ENCODE data around the gene CFAP65.

Gene CFAP65

DNA sequence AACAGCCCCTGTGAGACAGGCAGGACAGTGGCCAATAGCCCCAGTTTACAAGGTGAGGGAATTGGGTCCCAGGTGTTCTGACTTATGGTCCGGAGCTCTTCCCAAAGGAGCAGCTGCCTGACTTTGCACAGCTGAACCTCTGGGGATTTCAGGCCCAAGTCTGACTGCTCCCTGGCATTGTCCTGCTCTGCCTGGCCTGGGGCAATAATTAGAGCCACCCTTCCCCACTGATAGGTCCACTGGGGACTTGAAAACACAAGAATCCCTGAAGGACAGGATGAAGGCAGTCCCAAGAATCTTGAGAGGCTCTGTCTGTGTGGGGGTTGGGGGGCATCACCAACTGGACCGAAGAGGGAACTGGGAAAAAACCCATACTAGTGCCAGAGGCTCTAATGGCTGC, 52.7 kb downstream of the CFAP65 start:
- Histone ChIP-seq H3K4me1 (ENCODE audit: control insufficient read depth, insufficient read depth, low read length) (no peaks in the 10 kb centered on the region), H3K36me3 (ENCODE audit: control insufficient read depth, insufficient read depth, low read length) (no peaks in the 10 kb centered on the region), H3K27me3 (ENCODE audit: control insufficient read depth, insufficient read depth, low read length) (peaks cover 78% of the 10 kb centered on the region), H3K4me3 (ENCODE audit: low read length) (no peak overlapping the region), H3K9ac (ENCODE audit: low read length) (no peak overlapping the region), H3K27ac (ENCODE audit: low read depth, low read length) (no peak overlapping the region)

DNA sequence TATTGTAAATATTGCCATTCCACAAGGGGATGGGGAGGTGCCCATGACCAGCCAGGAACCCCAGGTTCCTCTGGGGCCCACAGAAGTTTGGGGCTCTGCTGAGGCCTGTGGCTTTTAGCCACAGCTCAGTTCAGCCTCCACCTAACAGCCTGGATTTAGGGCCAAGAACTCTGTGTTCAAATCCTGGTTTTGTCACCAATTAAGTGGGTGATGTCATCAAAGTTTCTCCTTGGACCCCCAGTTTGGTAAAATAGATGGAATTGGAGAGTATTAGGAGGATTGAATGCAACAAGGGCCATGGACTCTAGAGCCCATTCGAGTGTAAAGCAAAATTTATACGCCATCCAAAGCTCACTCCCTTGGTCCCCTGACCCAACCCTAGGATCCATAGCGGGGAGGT, 53.2 kb downstream of the CFAP65 start:
- peaks cover 79% of the 10 kb centered on the region for H3K27me3 ChIP-seq (ENCODE audit: control insufficient read depth, insufficient read depth, low read length)

DNA sequence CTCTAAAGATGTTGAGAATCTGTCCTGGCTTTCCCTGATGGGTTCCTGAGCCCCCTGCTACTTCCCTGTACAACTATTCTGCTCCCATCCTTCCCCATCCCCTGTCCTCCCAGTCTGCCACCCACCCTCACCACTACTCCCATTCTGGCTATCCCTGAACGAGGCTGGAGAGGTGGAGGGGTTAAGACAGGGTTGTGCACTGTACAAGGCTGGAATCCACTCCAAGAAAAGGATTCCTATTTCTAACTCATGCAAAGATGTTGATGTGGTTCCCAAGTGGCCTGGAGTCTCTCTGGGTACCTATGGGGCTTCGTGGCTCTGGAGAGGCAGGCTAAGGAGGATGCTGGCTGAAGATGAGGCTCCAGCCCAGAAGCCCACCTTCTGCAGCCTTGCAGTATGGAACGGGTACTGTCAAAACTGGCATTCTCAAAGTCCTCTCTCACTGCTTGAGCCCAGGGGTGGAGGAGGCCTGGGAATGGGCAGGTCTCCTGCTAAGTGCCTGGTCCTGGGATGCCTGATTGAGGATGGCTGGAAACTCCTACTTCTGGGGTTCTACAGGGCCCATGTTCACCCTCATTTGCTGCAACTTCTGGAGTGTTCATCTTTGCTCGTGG, 55.1 kb downstream of the CFAP65 start:
- no peak overlapping the region for H3K4me3 ChIP-seq (ENCODE audit: low read length)
- H3K27me3 ChIP-seq (ENCODE audit: control insufficient read depth, insufficient read depth, low read length) = peaks cover 79% of the 10 kb centered on the region
- H3K36me3 ChIP-seq (ENCODE audit: control insufficient read depth, insufficient read depth, low read length) = no peaks in the 10 kb centered on the region
- no peak overlapping the region for H3K9ac ChIP-seq (ENCODE audit: low read length)
- H3K4me1 ChIP-seq (ENCODE audit: control insufficient read depth, insufficient read depth, low read length) = no peaks in the 10 kb centered on the region
- H3K27ac ChIP-seq (ENCODE audit: low read depth, low read length) = no peak overlapping the region

More for the DNA sequence above, 53.2 kb downstream of the CFAP65 start:
- Histone ChIP-seq H3K4me3 (ENCODE audit: low read length) (no peak overlapping the region), H3K9ac (ENCODE audit: low read length) (no peak overlapping the region), H3K36me3 (ENCODE audit: control insufficient read depth, insufficient read depth, low read length) (no peaks in the 10 kb centered on the region), H3K27ac (ENCODE audit: low read depth, low read length) (no peak overlapping the region), H3K4me1 (ENCODE audit: control insufficient read depth, insufficient read depth, low read length) (no peaks in the 10 kb centered on the region)

DNA sequence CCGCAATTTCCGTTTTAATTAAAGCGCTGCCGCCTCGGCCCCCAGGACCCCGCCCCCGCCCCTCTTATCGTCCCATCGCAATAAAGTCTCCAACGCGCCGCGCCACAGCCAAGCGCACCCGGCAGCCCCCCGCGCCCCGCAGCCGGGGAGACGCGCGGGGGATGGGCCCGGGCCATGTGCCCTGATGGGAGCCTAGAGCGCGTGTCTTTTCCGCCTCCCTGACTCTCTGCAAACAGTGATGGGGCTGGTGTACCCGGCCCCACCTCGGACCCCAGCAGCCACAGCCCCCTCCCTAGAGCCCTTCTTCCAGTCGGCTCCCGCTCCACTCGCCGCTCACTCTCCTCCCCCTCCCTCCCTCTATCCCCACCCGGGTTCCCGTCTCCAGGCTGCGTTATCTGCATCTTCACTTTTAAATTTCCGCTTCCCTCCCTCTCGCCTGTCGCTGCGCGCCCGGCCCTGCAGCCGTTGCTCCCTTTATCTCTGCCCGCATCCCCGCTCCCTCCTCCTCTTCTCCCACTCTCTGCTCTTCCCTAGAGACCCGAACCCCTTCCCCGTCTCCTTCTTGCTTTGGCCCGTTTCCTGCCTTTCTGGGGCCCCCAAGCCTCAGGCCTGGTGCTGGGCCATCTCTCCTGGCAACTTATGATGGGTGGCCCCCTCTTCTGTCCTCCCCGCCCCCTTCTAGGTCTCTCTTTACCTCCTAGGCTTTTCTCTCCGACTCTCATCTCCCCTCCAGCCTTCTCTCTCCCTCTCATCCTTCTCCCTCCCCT, 55.8 kb downstream of the CFAP65 start:
- H3K4me1 ChIP-seq (ENCODE audit: control insufficient read depth, insufficient read depth, low read length) = no peaks in the 10 kb centered on the region
- no peak overlapping the region for H3K9ac ChIP-seq (ENCODE audit: low read length)
- no peaks in the 10 kb centered on the region for H3K36me3 ChIP-seq (ENCODE audit: control insufficient read depth, insufficient read depth, low read length)
- peaks cover 80% of the 10 kb centered on the region for H3K27me3 ChIP-seq (ENCODE audit: control insufficient read depth, insufficient read depth, low read length)
- H3K4me3 ChIP-seq (ENCODE audit: low read length) = no peak overlapping the region
- H3K27ac ChIP-seq (ENCODE audit: low read depth, low read length) = no peak overlapping the region

DNA sequence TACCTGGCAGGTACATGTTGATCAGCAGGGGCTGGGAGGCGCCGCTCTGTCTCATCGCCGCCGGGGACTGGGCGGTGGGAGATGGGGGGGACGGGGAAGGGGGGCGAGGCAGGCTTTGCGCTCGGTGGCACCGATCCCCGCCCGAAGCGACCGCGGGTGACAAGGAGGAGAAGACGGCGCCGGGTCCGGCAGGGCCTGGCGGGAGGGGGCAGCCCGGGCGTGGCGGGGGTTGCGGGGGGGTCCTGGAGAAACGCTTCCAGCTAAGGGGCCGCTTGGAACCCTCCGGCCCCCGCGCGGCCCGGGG, 56.3 kb downstream of the CFAP65 start, which contains the start of gene FEV:
TSS of gene FEV (minus strand) at position 164 of the 304 bp plus-strand sequence. CDS start at position 55, 109 bp downstream.
- H3K4me1 ChIP-seq (ENCODE audit: control insufficient read depth, insufficient read depth, low read length) = no peaks in the 10 kb centered on the region
- H3K4me3 ChIP-seq (ENCODE audit: low read length) = no peak within 1 kb of the TSS
- no peak within 1 kb of the TSS for H3K9ac ChIP-seq (ENCODE audit: low read length)

GRCh38 chr2:218984239-218985020, 56.9 kb downstream of the CFAP65 start:
- Histone ChIP-seq H3K27ac (ENCODE audit: low read depth, low read length) (no peak overlapping the region), H3K4me3 (ENCODE audit: low read length) (no peak overlapping the region), H3K4me1 (ENCODE audit: control insufficient read depth, insufficient read depth, low read length) (no peaks in the 10 kb centered on the region), H3K36me3 (ENCODE audit: control insufficient read depth, insufficient read depth, low read length) (no peaks in the 10 kb centered on the region), H3K27me3 (ENCODE audit: control insufficient read depth, insufficient read depth, low read length) (peaks cover 77% of the 10 kb centered on the region), H3K9ac (ENCODE audit: low read length) (no peak overlapping the region)

More for the DNA sequence above, 56.3 kb downstream of the CFAP65 start, which contains the start of gene FEV:
- Histone ChIP-seq H3K36me3 (ENCODE audit: control insufficient read depth, insufficient read depth, low read length) (no peaks in the 10 kb centered on the region), H3K27ac (ENCODE audit: low read depth, low read length) (no peak within 1 kb of the TSS), H3K27me3 (ENCODE audit: control insufficient read depth, insufficient read depth, low read length) (peaks cover 75% of the 10 kb centered on the region)

GRCh38 chr2:218983934-218984238, 57.4 kb downstream of the CFAP65 start:
- Histone ChIP-seq H3K36me3 (ENCODE audit: control insufficient read depth, insufficient read depth, low read length) (no peaks in the 10 kb centered on the region), H3K27me3 (ENCODE audit: control insufficient read depth, insufficient read depth, low read length) (peaks cover 72% of the 10 kb centered on the region), H3K4me1 (ENCODE audit: control insufficient read depth, insufficient read depth, low read length) (no peaks in the 10 kb centered on the region), H3K27ac (ENCODE audit: low read depth, low read length) (no peak overlapping the region), H3K9ac (ENCODE audit: low read length) (no peak overlapping the region), H3K4me3 (ENCODE audit: low read length) (no peak overlapping the region)

DNA sequence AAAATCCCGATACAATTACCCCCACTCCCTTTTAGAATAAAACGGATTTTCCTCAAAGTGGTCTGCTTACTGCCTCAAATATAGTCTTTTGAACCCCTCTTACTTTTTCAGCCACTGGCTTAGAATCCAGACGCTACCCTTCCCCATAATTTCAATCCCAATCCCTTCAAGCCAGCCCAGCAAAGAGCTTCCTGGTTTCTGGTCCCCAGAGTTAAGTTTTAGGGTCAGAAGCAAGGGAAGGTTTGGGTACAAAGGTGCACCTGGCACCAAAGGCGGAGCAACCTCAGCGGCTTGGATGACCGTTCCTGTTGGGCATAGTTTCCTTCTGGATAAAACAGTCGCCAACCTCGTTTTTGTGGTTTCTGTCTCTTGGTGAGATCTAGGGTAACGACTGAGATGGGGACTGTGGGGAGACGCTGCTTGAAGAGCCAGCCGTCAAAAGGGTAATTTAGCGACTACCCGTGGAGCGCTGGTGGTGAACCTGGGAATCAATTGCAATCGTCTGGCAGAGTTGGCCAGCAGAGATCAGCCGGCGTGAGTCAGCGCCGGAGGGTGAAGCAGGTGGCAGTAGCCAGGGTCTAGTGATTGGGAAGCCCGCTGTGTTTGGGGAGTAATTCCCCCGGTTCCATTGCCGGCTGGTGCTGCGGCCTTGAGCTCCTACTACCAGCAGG, 57.9 kb downstream of the CFAP65 start:
- H3K4me3 ChIP-seq (ENCODE audit: low read length) = no peak overlapping the region
- H3K27me3 ChIP-seq (ENCODE audit: control insufficient read depth, insufficient read depth, low read length) = peaks cover 67% of the 10 kb centered on the region
- H3K36me3 ChIP-seq (ENCODE audit: control insufficient read depth, insufficient read depth, low read length) = no peaks in the 10 kb centered on the region
- H3K9ac ChIP-seq (ENCODE audit: low read length) = no peak overlapping the region
- H3K27ac ChIP-seq (ENCODE audit: low read depth, low read length) = no peak overlapping the region
- no peaks in the 10 kb centered on the region for H3K4me1 ChIP-seq (ENCODE audit: control insufficient read depth, insufficient read depth, low read length)

- Histone ChIP-seq H3K9ac (ENCODE audit: low read length) (no peak overlapping the region), H3K36me3 (ENCODE audit: control insufficient read depth, insufficient read depth, low read length) (no peaks in the 10 kb centered on the region), H3K4me3 (ENCODE audit: low read length) (no peak overlapping the region), H3K27me3 (ENCODE audit: control insufficient read depth, insufficient read depth, low read length) (peaks cover 63% of the 10 kb centered on the region), H3K27ac (ENCODE audit: low read depth, low read length) (no peak overlapping the region), H3K4me1 (ENCODE audit: control insufficient read depth, insufficient read depth, low read length) (no peaks in the 10 kb centered on the region)
Measured at GRCh38 chr2:218982586-218983262, 58.6 kb downstream of the CFAP65 start.

DNA sequence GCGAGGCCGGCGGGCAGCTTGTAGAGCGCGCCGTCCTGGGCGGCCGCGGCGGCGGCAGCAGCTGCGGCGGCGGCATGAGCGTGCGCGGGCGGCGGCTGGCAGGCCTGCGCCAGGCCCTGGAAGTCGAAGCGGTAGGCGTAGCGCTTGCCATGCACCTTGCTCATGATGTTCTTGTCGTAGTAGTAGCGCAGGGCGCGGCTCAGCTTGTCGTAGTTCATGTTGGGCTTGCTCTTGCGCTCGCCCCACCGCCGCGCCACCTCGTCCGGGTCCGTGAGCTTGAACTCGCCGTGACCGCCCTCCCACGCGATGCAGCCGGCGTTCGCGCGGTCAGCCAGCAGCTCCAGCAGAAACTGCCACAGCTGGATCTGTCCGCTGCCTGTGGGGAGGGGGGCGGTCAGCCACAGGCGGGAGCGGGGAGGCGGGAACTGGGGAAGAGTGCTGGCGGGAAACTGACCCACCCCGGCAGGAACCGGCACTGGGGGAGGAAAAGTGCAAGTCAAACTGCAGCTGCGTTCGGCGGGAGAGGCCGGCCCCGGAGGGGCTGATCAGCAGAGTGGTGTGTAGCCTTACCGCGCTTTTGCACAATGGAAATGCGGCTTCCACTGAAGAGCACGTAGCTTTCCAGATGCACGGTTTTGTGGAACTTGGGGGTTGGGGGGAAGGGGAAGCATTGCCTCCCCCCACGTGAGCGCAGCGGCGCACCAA, 59.3 kb downstream of the CFAP65 start:
- Histone ChIP-seq H3K27me3 (ENCODE audit: control insufficient read depth, insufficient read depth, low read length) (peaks cover 56% of the 10 kb centered on the region), H3K36me3 (ENCODE audit: control insufficient read depth, insufficient read depth, low read length) (no peaks in the 10 kb centered on the region), H3K4me3 (ENCODE audit: low read length) (peak overlapping the region; percentile 43), H3K4me1 (ENCODE audit: control insufficient read depth, insufficient read depth, low read length) (no peaks in the 10 kb centered on the region), H3K9ac (ENCODE audit: low read length) (no peak overlapping the region), H3K27ac (ENCODE audit: low read depth, low read length) (no peak overlapping the region)

DNA sequence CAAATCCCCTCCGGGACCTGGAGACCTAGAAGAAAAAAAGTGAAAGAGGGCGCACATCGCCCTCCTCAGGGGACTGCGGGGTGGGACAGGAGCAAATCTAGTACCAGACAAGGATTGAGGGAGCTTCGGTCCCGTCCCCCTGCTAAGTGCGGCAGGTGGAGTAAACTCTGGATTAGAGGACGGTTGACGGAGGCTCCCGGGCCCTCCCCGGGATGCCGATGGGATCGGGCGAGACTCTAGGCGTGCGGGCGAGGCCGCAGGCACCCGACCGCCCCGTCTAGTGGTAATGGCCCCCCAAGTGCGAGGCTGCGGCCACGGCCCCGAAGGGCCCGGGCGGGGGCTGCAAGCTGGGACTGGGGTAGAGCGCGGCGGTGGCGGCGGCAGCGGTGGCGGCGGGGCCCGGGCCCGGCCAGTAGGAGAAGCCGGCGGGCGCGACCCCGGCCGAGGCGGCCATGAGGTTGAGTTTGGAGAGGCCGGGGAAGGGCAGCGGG, 59.9 kb downstream of the CFAP65 start:
- H3K9ac ChIP-seq (ENCODE audit: low read length) = no peak overlapping the region
- H3K36me3 ChIP-seq (ENCODE audit: control insufficient read depth, insufficient read depth, low read length) = no peaks in the 10 kb centered on the region
- H3K27ac ChIP-seq (ENCODE audit: low read depth, low read length) = no peak overlapping the region
- peaks cover 51% of the 10 kb centered on the region for H3K27me3 ChIP-seq (ENCODE audit: control insufficient read depth, insufficient read depth, low read length)
- no peaks in the 10 kb centered on the region for H3K4me1 ChIP-seq (ENCODE audit: control insufficient read depth, insufficient read depth, low read length)
- H3K4me3 ChIP-seq (ENCODE audit: low read length) = peak overlapping the region; percentile 31

All from rectal smooth muscle tissue (tissue), 1 donor.